ENCODE data around the gene RAB6A. TPM values are rescaled to one million over a fixed set of nuclear protein-coding genes. Genes with fewer than 3 reads are reported as not detected.
"Not testable (repeated sequence)": the region's sequence is repeated elsewhere in the genome, so short reads cannot be mapped to it uniquely, and the experiment has no call there.

RAB6A gene
- total RNA-seq, 1 experiment from 2014 or later: 105 TPM

DNA sequence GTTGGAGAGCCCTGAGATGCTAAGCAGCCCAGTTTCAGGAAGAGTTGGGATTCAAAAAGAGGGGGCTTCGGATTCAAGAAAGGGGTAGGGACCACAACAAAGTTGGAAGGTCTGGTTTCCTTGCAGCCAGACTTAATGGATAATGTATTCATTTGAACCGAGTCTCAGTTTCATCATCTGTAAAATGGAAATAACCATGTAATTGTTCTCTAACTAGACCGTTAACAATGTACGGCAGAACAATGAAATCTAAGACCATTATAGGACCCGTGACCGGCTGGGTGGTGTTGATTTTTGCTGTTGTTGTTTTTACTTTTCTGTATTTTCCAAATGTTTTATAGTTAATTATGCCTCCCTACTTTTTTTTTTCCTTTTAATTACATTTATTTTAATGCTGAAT is 20.4 kb upstream of the RAB6A start:
- no peak for DNase-seq (ENCODE audit: low spot score)
- intact Hi-C loops (cut with micrococcal nuclease; ENCODE audit: unreplicated experiment): no loop called here
- BruUV-seq (replicated peaks): no TSS peak
- H3K27ac ChIP-seq (ENCODE audit: low read depth, low read length, poor library complexity, severe bottlenecking): no peak overlapping the region
- no peak overlapping the region for H3K4me3 ChIP-seq (ENCODE audit: low read depth, low read length, poor library complexity, severe bottlenecking)
- no peaks in the 10 kb centered on the region for H3K9me3 ChIP-seq (ENCODE audit: low read depth, low read length, poor library complexity, severe bottlenecking)
- no peaks in the 10 kb centered on the region for H3K36me3 ChIP-seq (ENCODE audit: insufficient read depth, low read length, poor library complexity, severe bottlenecking)
- peaks cover 12% of the 10 kb centered on the region for H3K4me1 ChIP-seq (ENCODE audit: insufficient read depth, low read length, poor library complexity, severe bottlenecking)
- TF ChIP-seq, protein P1, sequence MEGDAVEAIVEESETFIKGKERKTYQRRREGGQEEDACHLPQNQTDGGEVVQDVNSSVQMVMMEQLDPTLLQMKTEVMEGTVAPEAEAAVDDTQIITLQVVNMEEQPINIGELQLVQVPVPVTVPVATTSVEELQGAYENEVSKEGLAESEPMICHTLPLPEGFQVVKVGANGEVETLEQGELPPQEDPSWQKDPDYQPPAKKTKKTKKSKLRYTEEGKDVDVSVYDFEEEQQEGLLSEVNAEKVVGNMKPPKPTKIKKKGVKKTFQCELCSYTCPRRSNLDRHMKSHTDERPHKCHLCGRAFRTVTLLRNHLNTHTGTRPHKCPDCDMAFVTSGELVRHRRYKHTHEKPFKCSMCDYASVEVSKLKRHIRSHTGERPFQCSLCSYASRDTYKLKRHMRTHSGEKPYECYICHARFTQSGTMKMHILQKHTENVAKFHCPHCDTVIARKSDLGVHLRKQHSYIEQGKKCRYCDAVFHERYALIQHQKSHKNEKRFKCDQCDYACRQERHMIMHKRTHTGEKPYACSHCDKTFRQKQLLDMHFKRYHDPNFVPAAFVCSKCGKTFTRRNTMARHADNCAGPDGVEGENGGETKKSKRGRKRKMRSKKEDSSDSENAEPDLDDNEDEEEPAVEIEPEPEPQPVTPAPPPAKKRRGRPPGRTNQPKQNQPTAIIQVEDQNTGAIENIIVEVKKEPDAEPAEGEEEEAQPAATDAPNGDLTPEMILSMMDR (conservative IDR thresholded peaks at IDR 0.05; ENCODE audit: low read depth, low read length): no peak
- no peak for TF ChIP-seq EZH2 (IDR thresholded peaks at IDR 0.05; ENCODE audit: borderline replicate concordance, low read depth, low read length, poor library complexity, severe bottlenecking)
- POLR2A ChIA-PET (ENCODE audit: low non-redundant PET): no interaction called here
- CTCF ChIA-PET: no interaction called here
- no peaks in the 10 kb centered on the region for H3K27me3 ChIP-seq (replicated peaks; ENCODE audit: insufficient read depth, low read depth, low read length, poor library complexity)

DNA sequence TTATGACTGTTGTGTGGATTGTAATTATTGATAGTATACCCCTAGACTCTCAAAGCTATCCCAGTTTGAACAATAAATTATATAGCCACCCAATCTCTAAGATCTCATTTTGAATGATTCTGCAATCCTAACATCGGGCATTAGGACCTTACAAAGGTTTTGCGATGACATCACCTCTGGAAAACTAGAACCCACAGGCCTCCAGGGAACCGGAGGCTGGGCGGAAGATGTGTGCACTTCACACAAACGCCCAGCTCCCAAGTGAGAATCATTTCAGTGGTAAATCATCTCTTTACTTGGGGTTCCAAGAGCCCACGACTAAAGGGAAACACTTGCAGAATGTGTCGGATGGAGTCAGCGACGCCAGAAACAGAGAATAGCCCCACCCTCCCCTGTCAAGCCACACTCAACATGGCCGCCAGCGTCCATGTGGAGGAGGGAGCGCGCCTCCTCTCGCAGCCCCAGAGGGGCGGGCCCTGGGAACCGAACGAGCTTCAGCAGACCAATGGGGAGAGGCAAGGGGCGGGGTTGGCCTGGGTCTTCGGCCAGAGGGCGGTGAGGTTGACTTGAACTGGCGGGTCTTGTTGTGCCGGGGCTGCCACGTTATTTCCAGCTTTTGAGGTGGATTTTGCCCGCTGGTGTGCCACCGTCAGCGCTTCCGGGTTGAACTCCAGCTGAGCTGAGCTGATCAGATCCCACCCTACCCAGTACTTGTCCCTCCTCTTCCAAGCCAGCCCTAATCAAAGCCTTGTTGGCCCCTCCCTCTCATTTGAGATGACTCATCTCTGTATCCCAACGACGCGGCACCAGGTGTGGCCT is 18.4 kb upstream of the RAB6A start:
- Histone ChIP-seq H3K9me3 (ENCODE audit: low read depth, low read length, poor library complexity, severe bottlenecking) (no peaks in the 10 kb centered on the region), H3K4me3 (ENCODE audit: low read depth, low read length, poor library complexity, severe bottlenecking) (peak overlapping the region; percentile 45), H3K27me3 (replicated peaks; ENCODE audit: insufficient read depth, low read depth, low read length, poor library complexity) (no peaks in the 10 kb centered on the region), H3K27ac (ENCODE audit: low read depth, low read length, poor library complexity, severe bottlenecking) (peak overlapping the region; percentile 90), H3K36me3 (ENCODE audit: insufficient read depth, low read length, poor library complexity, severe bottlenecking) (no peaks in the 10 kb centered on the region), H3K4me1 (ENCODE audit: insufficient read depth, low read length, poor library complexity, severe bottlenecking) (peaks cover 4% of the 10 kb centered on the region)
- TSS peak; percentile 98 for BruUV-seq (replicated peaks)
- DNase-seq (ENCODE audit: low spot score): peak; percentile 100
- TF ChIP-seq EZH2 (IDR thresholded peaks at IDR 0.05; ENCODE audit: borderline replicate concordance, low read depth, low read length, poor library complexity, severe bottlenecking): no peak
- TF ChIP-seq, protein P1 (conservative IDR thresholded peaks at IDR 0.05; ENCODE audit: low read depth, low read length): no peak
- ChIA-PET POLR2A (ENCODE audit: low non-redundant PET) (interaction anchor here (0.7 to 1.0 kb wide), 2 partner anchors 19 to 189 kb away, joined by 3 to 4 read pairs; partner anchors contain the start of gene RAB6A), CTCF (interaction anchor here (0.5 to 1.2 kb wide), 3 partner anchors 18 to 444 kb away, joined by 4 to 8 read pairs (median 6); partner anchors contain the start of gene RAB6A)
- intact Hi-C loops (cut with micrococcal nuclease; ENCODE audit: unreplicated experiment): loop anchor here (1.0 kb wide), 1 partner anchor 18 kb away; the partner anchor contains the start of gene RAB6A

DNA sequence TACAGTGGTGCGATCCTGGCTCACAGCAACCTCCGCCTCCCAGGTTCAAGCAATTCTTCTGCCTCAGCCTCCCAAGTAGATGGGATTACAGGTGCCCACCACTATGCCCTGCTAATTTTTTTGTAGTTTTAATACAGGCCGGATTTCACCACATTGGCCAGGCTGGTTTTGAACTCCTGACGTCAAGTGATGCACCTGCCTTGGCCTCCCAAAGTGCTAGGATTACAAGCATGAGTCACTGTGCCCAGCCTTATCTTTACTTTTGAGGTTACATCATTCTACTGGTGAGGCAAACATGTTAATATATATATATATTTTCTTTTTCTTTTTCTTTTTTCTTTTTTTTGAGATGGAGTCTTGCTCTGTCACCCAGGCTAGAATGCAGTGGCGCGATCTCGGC is 9.9 kb upstream of the RAB6A start:
- H3K9me3 ChIP-seq (ENCODE audit: low read depth, low read length, poor library complexity, severe bottlenecking); H3K4me1 ChIP-seq (ENCODE audit: insufficient read depth, low read length, poor library complexity, severe bottlenecking); BruUV-seq (replicated peaks); POLR2A ChIA-PET (ENCODE audit: low non-redundant PET); H3K27me3 ChIP-seq (replicated peaks; ENCODE audit: insufficient read depth, low read depth, low read length, poor library complexity); CTCF ChIA-PET; H3K36me3 ChIP-seq (ENCODE audit: insufficient read depth, low read length, poor library complexity, severe bottlenecking); H3K27ac ChIP-seq (ENCODE audit: low read depth, low read length, poor library complexity, severe bottlenecking); DNase-seq (ENCODE audit: low spot score); H3K4me3 ChIP-seq (ENCODE audit: low read depth, low read length, poor library complexity, severe bottlenecking); intact Hi-C loops (cut with micrococcal nuclease; ENCODE audit: unreplicated experiment): not testable (repeated sequence)

All from A673 (cell line).